CD1c-positive myeloid dendritic cell (primary cell): ENCODE data around the gene SLTM.
A peak's percentile ranks its signal among the peaks of the same experiment; 100 is the strongest.
"Not testable (repeated sequence)": the region's sequence is repeated elsewhere in the genome, so short reads cannot be mapped to it uniquely, and the experiment has no call there.

ENCODE experiments used
- DNase-seq: peaks from one replicate; pipeline ENCODE4 v3.0.0-alpha.2; 2016; ENCODE audit errors: extremely low spot score

The SLTM gene

GRCh38 chr15:58933281-58934113 lies at the start of gene SLTM:
SLTM (minus strand) TSS chr15:58933679; CDS start chr15:58933565, 114 bp downstream.
- DNase-seq, result peak; percentile 98

- no peak for DNase-seq
These were observed 49.8 kb upstream of the SLTM start for GRCh38 chr15:58983261-58983660.

- no peak for DNase-seq
These were observed 48.5 kb upstream of the SLTM start for GRCh38 chr15:58981808-58982475.

- peak; percentile 67 for DNase-seq
These were observed 47.0 kb upstream of the SLTM start for GRCh38 chr15:58980351-58980939.

GRCh38 chr15:58977887-58978286 lies 44.4 kb upstream of the SLTM start:
- DNase-seq, result peak; percentile 39

- no peak for DNase-seq
These were observed 34.0 kb upstream of the SLTM start for GRCh38 chr15:58967479-58967878.

GRCh38 chr15:58966698-58967097 lies 33.2 kb upstream of the SLTM start:
- no peak for DNase-seq

- no peak for DNase-seq
These were observed 29.4 kb upstream of the SLTM start for GRCh38 chr15:58962662-58963565.

GRCh38 chr15:58962136-58962535 lies 28.7 kb upstream of the SLTM start:
- no peak for DNase-seq

- no peak for DNase-seq
These were observed 25.3 kb upstream of the SLTM start for GRCh38 chr15:58958811-58959210.

- DNase-seq, result peak; percentile 74
These were observed 23.9 kb upstream of the SLTM start for GRCh38 chr15:58957101-58957973.

GRCh38 chr15:58952751-58953150 lies 19.3 kb upstream of the SLTM start:
- no peak for DNase-seq

GRCh38 chr15:58951388-58952007 lies 18.0 kb upstream of the SLTM start:
- DNase-seq, result no peak

GRCh38 chr15:58947179-58947578 lies 13.7 kb upstream of the SLTM start:
- no peak for DNase-seq

GRCh38 chr15:58934974-58935373 lies 1.5 kb upstream of the SLTM start:
- not testable (repeated sequence) for DNase-seq

- DNase-seq, result no peak
These were observed 1.0 kb upstream of the SLTM start for GRCh38 chr15:58934521-58934920.

GRCh38 chr15:58934114-58934447 lies 602 bp upstream of the SLTM start:
- no peak for DNase-seq

GRCh38 chr15:58932710-58933280 lies 684 bp downstream of the SLTM start:
- DNase-seq, result no peak

GRCh38 chr15:58931987-58932588 lies 1.4 kb downstream of the SLTM start:
- DNase-seq, result peak; percentile 53
